Measurements from ENCODE around the gene SNPH. TPM values are rescaled to one million over a fixed set of nuclear protein-coding genes. Genes with fewer than 3 reads are reported as not detected.
A peak's percentile ranks its signal among the peaks of the same experiment; 100 is the strongest.

SNPH gene
- total and polyA plus RNA-seq, 2 donors from 2014 or later = 3.1 TPM

DNA sequence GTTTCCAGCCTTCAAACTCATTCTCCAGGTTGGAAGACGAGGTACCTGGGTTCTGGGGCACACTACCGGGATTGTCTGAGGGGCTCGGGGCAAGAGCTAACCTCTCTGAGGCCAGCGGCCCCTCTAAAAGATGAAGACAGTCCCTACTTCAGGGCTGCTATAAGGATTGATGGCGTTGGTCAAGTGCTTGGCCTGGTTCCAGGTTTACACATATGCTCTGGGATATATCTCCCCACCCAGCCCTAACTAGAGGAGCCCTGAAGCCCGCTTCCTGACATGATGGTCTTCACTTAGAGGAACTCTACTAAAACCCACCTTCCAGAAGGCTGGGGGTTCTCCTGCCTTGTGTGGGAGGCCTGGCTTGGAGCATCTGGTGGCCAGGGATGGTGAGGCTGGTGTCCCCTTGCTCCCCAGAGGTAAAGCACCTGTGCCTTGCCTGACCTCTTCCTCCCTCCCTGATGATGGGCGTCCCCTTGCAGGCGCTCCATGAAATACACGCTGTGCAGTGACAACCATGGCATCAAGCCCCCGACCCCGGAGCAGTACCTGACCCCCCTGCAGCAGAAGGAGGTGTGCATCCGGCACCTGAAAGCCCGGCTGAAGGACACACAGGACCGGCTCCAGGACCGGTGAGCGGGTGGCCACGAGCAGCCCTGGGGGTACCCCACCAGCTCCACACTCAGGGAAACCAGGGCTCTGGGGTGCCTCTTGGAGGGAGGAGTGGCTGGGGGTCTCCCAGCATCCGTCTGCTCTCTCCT, 34.2 kb downstream of the SNPH start:
- H3K36me3 ChIP-seq (ENCODE audit: control insufficient read depth in 2 of 3, insufficient read depth in 3 of 3, low read length in 3 of 3) = no peaks in the 10 kb centered on the region
- no peak for FAIRE-seq
- intact Hi-C loops (cut with DNase I) = no loop called here
- no peaks in the 10 kb centered on the region for H3K4me1 ChIP-seq (ENCODE audit: control insufficient read depth in 2 of 3, insufficient read depth in 2 of 3, low read depth in 1 of 3, low read length in 3 of 3)
- no peak overlapping the region for H3K9ac ChIP-seq (ENCODE audit: low read length in 3 of 3)
- TF ChIP-seq, protein P1, sequence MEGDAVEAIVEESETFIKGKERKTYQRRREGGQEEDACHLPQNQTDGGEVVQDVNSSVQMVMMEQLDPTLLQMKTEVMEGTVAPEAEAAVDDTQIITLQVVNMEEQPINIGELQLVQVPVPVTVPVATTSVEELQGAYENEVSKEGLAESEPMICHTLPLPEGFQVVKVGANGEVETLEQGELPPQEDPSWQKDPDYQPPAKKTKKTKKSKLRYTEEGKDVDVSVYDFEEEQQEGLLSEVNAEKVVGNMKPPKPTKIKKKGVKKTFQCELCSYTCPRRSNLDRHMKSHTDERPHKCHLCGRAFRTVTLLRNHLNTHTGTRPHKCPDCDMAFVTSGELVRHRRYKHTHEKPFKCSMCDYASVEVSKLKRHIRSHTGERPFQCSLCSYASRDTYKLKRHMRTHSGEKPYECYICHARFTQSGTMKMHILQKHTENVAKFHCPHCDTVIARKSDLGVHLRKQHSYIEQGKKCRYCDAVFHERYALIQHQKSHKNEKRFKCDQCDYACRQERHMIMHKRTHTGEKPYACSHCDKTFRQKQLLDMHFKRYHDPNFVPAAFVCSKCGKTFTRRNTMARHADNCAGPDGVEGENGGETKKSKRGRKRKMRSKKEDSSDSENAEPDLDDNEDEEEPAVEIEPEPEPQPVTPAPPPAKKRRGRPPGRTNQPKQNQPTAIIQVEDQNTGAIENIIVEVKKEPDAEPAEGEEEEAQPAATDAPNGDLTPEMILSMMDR (IDR thresholded peaks at IDR 0.05; ENCODE audit: borderline replicate concordance, extremely low read depth, insufficient read depth) = no peak
- no peak overlapping the region for H3K27ac ChIP-seq (ENCODE audit: low read depth in 2 of 2, low read length in 2 of 2)
- no peaks in the 10 kb centered on the region for H3K9me3 ChIP-seq (ENCODE audit: control insufficient read depth in 2 of 3, insufficient read depth in 1 of 3, low read length in 3 of 3)
- DNase-seq = peak in 1 of 5 donors; percentile 64
- H3K27me3 ChIP-seq (ENCODE audit: control insufficient read depth, insufficient read depth, low read length) = no peaks in the 10 kb centered on the region
- H3K4me3 ChIP-seq (ENCODE audit: low read length in 3 of 3) = no peak overlapping the region

DNA sequence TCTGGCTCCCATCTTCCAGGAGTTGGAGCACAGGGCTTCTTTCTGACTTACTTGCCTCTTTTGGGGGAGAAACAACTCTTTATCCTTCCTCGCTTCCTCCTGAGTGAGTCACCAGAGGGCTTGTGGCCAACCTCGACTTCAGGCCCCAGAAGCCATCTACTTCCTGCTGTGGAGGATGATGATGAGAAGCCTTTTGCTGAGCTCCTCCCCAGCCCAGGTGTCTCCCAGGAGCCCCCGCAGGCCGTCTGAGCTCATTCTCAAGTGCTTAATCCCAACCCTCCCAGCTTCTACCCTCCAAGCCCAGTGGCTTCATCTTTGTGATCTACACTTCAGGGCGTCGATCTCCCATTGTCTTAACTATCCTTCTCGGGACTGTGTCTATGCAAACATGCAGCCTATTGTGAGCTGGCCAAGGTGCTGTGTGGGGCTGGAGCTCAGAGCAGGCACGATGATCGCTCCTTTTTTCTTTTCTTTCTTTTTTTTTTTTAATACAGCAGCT, 35.0 kb downstream of the SNPH start:
- intact Hi-C loops (cut with DNase I) = no loop called here
- no peak overlapping the region for H3K4me3 ChIP-seq (ENCODE audit: low read length in 3 of 3)
- H3K27ac ChIP-seq (ENCODE audit: low read depth in 2 of 2, low read length in 2 of 2) = no peak overlapping the region
- H3K4me1 ChIP-seq (ENCODE audit: control insufficient read depth in 2 of 3, insufficient read depth in 2 of 3, low read depth in 1 of 3, low read length in 3 of 3) = no peaks in the 10 kb centered on the region
- H3K27me3 ChIP-seq (ENCODE audit: control insufficient read depth, insufficient read depth, low read length) = no peaks in the 10 kb centered on the region
- no peaks in the 10 kb centered on the region for H3K9me3 ChIP-seq (ENCODE audit: control insufficient read depth in 2 of 3, insufficient read depth in 1 of 3, low read length in 3 of 3)
- H3K36me3 ChIP-seq (ENCODE audit: control insufficient read depth in 2 of 3, insufficient read depth in 3 of 3, low read length in 3 of 3) = no peaks in the 10 kb centered on the region
- peak in 1 of 5 donors; percentile 21 for DNase-seq
- no peak for FAIRE-seq
- no peak overlapping the region for H3K9ac ChIP-seq (ENCODE audit: low read length in 3 of 3)
- TF ChIP-seq, protein P1 (IDR thresholded peaks at IDR 0.05; ENCODE audit: borderline replicate concordance, extremely low read depth, insufficient read depth) = no peak

DNA sequence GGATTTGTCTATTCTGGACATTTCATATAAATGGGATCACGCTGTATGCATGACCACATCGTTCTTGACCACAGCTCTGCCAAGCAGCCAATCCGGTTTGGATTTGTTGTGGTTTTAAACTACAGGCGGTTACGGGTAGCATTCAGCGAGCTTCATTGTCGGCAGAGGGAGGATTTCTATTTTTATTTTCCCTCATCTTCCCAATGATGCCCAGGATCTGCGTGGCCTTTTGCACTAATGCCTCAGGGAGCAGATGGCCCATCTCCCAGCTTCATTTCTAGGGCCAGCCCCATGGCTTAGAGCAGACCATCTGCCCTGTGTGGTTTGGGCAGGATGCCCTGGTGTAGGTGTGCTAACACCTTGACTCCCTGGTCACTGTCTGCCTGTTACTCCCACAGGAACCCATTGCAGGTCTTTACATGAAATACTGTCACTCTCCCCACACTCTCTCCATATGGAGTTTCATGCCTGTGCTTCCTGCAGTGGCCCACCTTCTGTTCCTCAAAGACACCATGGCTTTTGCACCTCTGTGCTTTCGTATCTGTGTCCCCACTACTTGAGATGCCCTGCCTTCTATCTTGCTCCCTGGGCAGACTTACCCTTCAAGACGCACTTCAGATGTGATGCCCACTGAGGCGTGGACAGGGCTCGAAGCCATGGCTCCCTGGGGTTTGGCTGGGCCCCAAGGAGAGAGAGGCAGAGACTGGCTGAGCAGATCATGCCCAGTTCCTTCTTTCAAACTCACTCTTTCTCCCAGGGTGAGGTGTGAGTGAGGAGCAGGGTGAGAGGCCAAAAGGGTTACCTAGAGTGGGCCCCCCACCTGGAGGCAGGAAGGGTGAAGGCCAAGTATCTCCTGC, 36.8 kb downstream of the SNPH start:
- no peaks in the 10 kb centered on the region for H3K27me3 ChIP-seq (ENCODE audit: control insufficient read depth, insufficient read depth, low read length)
- TF ChIP-seq, protein P1 (IDR thresholded peaks at IDR 0.05; ENCODE audit: borderline replicate concordance, extremely low read depth, insufficient read depth) = no peak
- no peak for DNase-seq
- no peak overlapping the region for H3K27ac ChIP-seq (ENCODE audit: low read depth in 2 of 2, low read length in 2 of 2)
- no peak overlapping the region for H3K9ac ChIP-seq (ENCODE audit: low read length in 3 of 3)
- H3K4me1 ChIP-seq (ENCODE audit: control insufficient read depth in 2 of 3, insufficient read depth in 2 of 3, low read depth in 1 of 3, low read length in 3 of 3) = no peaks in the 10 kb centered on the region
- H3K36me3 ChIP-seq (ENCODE audit: control insufficient read depth in 2 of 3, insufficient read depth in 3 of 3, low read length in 3 of 3) = no peaks in the 10 kb centered on the region
- H3K9me3 ChIP-seq (ENCODE audit: control insufficient read depth in 2 of 3, insufficient read depth in 1 of 3, low read length in 3 of 3) = no peaks in the 10 kb centered on the region
- intact Hi-C loops (cut with DNase I) = no loop called here
- H3K4me3 ChIP-seq (ENCODE audit: low read length in 3 of 3) = no peak overlapping the region
- FAIRE-seq = no peak
